HG03439 (cell line): ENCODE data around the gene XYLT1.
A peak's percentile ranks its signal among the peaks of the same experiment; 100 is the strongest.

Experiments used
- ATAC-seq: cut with Tn5 transposase; IDR thresholded peaks from one replicate; pipeline ENCODE4 v1.9.1; 2021; ENCODE audit warnings: mild to moderate bottlenecking, moderate library complexity; ENCODE audit not compliant: unreplicated experiment

The XYLT1 gene

GRCh38 chr16:17076818-17077498, 393.8 kb downstream of the XYLT1 start:
- no peak for ATAC-seq

DNA sequence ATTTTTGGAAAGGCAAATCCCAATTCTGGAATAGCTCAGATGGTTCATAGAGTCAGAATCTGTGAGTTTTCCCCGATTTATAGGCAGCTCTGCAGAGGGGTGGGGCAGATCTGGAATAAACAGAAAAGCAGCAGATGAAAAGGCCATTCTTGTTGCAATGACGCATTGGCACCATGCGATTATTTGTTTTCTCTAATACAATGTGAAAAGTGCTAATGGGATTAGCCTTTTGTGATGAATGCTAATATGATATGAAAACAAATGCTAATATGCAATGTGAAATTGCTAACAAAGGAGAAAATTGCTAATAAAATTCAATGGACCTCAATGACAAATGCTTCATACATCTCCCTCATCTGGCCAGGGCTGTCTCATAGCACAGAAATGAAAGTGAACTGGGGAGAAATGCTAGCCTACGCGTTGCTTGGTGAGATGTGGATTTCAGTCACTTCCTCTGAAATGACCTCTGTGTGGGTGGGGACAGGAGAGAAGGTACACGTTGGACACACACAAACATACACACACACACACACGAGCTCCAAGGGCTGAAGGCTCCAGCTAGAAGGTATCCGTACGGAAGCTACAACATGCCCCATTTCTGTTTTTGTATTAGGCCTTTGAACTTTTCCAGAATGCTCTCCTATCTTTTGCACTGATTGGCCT, 394.5 kb downstream of the XYLT1 start:
- no peak for ATAC-seq

- ATAC-seq: no peak
These were observed 398.7 kb downstream of the XYLT1 start for GRCh38 chr16:17072104-17072503.

DNA sequence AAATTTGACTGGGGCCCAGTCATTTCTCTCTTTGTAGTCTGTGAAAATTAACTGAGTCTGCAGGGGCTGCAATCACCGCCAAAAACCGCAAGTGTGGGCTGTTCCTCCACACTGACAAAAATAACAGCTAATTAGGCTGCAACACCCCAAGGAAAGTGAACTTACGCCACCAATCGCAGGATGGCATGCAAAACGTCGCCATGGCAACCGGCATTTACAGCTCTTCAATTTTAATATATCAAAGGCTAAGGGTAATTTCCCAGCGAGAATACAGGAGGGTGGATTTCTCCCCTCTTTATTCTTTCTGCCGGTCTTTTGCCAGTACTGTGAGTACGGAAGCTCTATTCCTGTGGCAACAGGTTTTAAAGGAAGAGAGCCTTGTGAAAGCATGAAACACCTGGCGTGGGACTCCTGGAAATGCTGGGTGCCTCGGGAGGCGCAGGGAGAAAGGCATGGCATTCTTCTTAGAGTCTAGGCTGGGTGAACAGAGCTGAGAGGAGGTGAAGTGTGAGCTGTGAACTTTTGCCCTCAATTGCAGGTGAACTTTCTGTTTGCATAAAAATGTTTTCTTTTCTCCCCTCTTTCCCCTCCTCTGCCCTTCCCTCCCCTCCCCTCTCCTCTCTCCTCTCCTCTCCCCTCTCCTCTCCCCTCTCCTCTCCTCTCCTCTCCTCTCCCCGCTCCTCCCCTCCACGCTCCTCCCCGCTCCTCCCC, 399.7 kb downstream of the XYLT1 start:
- ATAC-seq: peak; percentile 79

DNA sequence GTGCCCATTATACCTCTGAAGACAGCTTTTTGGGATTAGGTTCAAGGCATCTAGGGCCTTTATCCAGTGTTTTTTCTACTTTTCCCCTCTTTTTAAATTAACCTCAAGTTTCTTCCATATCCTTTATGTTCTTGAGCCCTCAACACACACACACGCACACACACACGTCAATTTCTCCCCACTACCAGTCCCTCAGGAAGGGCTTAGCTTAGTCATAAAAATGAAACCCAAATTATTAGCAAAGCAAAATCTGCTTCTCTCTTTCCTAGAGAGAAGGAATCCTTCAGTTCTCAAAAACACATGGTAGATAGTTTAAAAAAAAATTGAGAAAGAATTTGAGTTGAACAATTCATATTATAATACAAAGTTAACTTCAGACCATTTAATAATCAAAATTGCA, 401.1 kb downstream of the XYLT1 start:
- ATAC-seq: no peak

GRCh38 chr16:17068524-17068923, 402.2 kb downstream of the XYLT1 start:
- no peak for ATAC-seq

GRCh38 chr16:17067882-17068281, 402.9 kb downstream of the XYLT1 start:
- no peak for ATAC-seq

DNA sequence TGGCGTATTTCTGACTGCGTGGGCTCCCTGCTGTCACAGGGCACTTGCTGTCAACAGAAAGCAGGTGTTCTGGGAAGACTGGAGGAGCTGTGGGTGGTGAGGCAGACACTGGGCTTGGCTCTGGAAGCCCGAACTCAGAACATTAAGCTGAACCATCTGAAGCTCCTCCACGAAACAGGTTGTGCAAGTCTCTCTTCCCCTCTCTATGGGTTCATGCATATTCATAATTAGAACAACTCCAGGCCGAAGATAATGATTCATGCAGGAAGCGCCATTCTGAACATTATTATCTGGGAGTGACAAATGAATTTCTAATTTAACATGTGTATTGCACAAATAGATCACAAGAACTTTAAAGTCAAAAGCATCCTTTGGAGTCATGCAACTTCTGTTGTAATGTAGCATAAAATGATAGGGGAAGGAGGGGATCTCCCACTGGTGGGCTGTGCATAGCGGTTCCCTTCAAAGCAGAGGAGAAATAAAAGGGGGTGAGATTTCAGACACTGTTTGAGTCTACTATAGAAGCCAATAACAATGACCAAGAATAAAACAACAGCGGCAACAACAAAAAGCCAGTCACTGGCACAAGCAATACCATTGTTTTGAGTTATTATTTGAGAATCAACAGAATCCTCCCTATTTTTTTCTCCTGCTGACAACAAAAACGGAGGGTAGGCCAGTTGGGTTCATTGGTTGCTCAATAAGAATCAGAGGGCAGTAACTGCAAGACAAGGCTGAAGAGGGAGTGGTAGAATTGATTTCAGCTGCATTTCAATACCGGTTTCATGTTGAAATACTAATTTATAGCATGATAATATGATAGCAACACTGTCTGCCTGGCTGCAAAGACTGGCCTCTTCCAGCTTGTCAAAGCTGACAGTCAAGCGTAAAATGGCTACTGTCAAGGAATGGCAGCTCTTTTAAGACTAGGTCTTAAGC, 407.3 kb downstream of the XYLT1 start:
- no peak for ATAC-seq

- ATAC-seq: no peak
These were observed 408.1 kb downstream of the XYLT1 start for GRCh38 chr16:17062676-17063075.

GRCh38 chr16:17061326-17061725, 409.4 kb downstream of the XYLT1 start:
- no peak for ATAC-seq

- no peak for ATAC-seq
These were observed 412.3 kb downstream of the XYLT1 start for GRCh38 chr16:17058471-17058870.

GRCh38 chr16:17056666-17057065, 414.1 kb downstream of the XYLT1 start:
- no peak for ATAC-seq

GRCh38 chr16:17053536-17054160, 417.1 kb downstream of the XYLT1 start:
- ATAC-seq: no peak
